ES-I3 (cell line): Measurements from ENCODE around the gene SIRPG.

ENCODE experiments used
- H3K36me3 ChIP-seq: 2 replicates; pipeline ENCODE4 v1.6.1; 2013; ENCODE audit warnings: mild to moderate bottlenecking, low read length, control low read depth, moderate library complexity; ENCODE audit not compliant: insufficient read depth
- H3K4me1 ChIP-seq: 2 replicates; pipeline ENCODE4 v1.6.1; 2013; ENCODE audit warnings: mild to moderate bottlenecking, control low read depth, low read length; ENCODE audit not compliant: insufficient read depth
- H3K9ac ChIP-seq: 2 replicates; pipeline ENCODE4 v1.6.1; 2013; ENCODE audit warnings: low read depth, mild to moderate bottlenecking, low read length, moderate library complexity
- H3K9me3 ChIP-seq: 2 replicates; pipeline ENCODE4 v1.6.1; 2013; ENCODE audit warnings: mild to moderate bottlenecking, low read length, moderate library complexity; ENCODE audit not compliant: control insufficient read depth, insufficient read depth

The SIRPG gene

DNA sequence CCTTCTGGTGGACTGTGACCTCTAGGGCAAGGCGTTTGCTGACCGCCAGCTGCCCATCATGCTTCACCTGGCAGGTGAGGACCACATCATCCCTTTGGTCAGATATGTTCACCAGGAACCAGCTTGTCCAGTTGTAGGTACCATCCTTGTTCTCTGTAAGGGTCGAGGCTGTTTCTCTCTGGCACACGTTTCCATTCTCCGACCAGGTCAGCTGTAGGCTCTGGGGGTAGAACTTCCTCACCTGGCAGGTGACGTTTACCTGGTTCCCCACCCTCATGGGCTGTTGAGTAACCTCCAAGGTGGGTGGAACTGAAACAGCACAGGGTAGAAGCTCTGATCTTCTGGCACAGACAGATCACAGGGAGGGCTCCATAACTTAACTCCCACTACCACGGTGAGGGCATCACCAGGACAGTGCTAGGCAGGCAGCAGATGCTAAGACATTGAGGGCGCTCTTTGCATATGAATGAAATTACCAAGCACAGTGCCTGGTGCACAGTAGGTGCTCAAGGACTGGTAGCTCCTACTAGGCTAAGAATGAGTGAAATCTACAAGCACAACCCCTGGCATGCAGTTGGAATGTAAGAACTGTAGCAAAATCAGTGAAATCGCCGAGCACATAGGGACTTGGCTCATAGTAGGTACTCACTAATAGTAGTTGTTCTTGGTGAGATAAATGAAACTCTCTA, 22.1 kb downstream of the SIRPG start:
- no peaks in the 10 kb centered on the region for H3K9me3 ChIP-seq
- H3K4me1 ChIP-seq = 0 out of 2 replicates have a peak, but pooled peaks cover 8% of the 10 kb centered on the region
- no peak overlapping the region for H3K9ac ChIP-seq
- no peaks in the 10 kb centered on the region for H3K36me3 ChIP-seq

DNA sequence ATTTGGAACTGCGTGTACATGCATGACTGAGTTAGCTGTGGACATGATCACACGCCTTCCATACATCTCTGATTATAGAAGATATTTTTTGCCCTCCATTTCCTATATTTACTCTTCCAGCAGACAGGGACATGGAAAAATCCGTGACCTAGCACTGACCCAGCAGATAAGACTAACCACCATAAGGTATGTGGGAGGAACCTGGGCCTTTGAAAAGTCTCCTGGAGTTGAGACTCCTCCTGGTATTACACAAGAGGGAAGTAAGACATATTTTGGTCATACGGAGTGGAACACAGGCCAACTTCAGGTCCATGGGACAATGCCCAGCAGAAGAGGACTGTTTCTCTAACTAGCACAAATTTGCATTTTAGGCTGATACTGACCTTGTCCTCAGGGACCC, 24.0 kb downstream of the SIRPG start:
- H3K36me3 ChIP-seq = no peaks in the 10 kb centered on the region
- H3K9ac ChIP-seq = no peak overlapping the region
- H3K9me3 ChIP-seq = no peaks in the 10 kb centered on the region
- 0 out of 2 replicates have a peak, but pooled peaks cover 8% of the 10 kb centered on the region for H3K4me1 ChIP-seq

DNA sequence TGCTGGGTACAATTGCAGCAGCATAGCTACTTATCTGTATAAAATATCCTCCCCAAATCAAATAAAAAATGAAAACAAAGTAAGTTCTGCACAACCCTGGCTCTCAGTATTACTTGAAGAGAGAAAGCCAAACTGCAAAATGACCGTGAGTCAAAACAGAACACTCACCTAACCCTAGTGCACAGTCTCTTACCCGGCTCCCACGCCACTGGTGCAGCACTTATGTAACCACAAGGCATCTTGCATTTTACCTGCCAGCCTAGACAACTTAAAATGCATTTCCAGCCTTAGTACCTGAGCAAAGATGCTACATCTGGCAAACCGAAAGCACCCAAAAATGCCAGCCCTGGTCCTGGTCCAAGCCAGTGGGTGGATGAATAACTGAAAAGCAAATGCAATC, 25.4 kb downstream of the SIRPG start:
- Histone ChIP-seq H3K9ac (no peak overlapping the region), H3K9me3 (no peaks in the 10 kb centered on the region), H3K36me3 (no peaks in the 10 kb centered on the region), H3K4me1 (0 out of 2 replicates have a peak, but pooled peaks cover 8% of the 10 kb centered on the region)

DNA sequence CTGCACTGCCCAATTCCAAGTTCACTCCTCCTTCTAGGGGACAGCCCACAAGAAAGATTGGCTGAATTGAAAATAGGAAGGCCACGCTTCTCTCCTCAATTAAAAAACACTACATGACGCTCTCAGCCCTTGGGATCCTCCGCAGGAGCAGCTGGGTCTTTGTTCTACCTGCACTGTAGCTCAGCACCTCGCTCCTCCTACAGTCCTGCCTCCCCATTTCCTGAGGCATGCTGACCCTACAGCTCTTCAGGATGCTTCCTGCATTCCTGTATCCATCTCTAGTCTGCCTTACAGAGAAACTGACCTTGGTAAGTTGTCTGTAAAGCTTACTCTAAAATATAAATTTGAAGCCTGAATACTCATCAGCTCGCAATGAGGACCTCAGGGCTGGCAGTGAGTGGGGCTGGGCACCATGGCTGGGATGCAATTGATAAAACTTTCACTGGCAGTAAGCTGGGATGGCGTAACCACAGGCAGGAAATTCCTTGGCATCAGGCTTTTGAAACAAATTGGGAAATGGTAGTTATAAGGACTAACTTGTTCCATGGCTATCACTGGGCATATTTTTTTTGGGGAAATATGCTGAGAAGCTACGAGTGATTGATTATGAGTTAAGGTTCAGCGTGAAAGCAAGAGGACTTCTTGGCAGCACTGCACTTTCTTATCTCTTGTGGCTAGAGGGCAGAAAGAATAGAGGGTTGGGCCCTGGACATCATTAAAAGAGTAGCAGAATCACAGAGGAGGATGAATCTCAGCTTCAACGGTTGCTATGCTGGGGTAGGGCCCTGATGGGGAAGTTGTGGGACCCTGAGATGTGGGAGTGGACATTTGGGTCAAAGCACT, 26.0 kb downstream of the SIRPG start:
- H3K9me3 ChIP-seq = no peaks in the 10 kb centered on the region

DNA sequence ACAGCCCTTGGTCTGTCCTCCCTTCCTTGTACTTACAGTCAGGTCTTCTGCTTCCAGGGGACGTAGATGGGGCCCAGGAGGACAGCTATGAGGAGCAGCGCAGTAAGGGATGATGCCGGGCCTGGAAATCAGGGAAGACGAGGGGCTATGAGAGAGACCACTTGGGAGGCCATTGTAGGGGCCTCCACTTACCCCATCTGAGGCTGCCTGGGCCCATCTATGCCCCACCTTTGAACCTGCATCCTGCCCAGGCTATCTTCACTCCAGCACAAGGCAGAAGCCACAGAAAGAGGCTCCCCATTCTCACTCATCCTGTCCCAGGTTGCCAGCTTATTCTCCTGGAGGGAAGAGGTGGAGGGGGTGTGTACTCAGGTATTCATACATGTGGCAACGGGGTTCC, 27.4 kb downstream of the SIRPG start:
- H3K9me3 ChIP-seq = no peaks in the 10 kb centered on the region
- H3K9ac ChIP-seq = no peak overlapping the region
- H3K4me1 ChIP-seq = 0 out of 2 replicates have a peak, but pooled peaks cover 8% of the 10 kb centered on the region
- H3K36me3 ChIP-seq = no peaks in the 10 kb centered on the region

More for the DNA sequence above, 26.0 kb downstream of the SIRPG start:
- Histone ChIP-seq H3K4me1 (0 out of 2 replicates have a peak, but pooled peaks cover 8% of the 10 kb centered on the region), H3K9ac (no peak overlapping the region), H3K36me3 (no peaks in the 10 kb centered on the region)

DNA sequence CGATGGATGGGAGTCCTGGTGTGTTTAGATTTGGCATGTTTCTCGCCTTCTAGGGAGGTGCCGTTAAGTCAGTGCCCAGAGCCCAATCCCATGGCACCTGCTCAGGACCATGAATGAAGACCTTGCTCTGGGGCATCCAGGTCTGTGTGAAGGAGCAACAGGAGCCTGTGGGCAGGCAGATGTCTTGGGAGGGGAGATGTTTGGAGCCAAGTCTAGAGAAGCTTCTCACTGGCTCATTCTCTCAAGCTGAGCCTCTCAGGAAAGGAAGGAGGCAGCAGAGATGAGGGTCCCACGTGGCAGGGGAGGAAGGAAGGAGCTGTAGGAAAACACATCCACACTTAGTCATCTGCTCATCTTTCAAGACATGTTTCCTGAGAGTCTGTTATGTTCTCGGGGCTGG, 28.3 kb downstream of the SIRPG start:
- Histone ChIP-seq H3K9ac (no peak overlapping the region), H3K9me3 (no peaks in the 10 kb centered on the region), H3K36me3 (no peaks in the 10 kb centered on the region), H3K4me1 (0 out of 2 replicates have a peak, but pooled peaks cover 8% of the 10 kb centered on the region)

DNA sequence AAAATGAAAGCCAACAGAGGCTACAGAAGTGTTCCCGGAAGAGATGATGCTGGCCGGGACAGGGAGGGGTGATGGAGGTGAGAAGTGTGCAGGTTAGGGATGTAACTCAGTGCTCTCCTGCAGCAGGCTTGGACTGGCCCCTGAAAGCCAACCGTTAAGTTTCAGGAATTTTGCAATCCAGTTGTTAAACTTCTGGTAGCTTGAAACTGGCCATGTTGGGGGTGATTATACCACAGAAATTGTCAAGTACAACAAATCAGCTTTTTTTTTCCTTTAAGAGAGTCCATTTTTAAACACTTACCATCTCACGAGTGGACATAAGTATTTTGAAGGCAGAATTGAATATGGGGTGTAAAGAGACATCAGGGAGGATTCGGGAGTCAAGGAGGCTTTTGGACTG, 29.0 kb downstream of the SIRPG start:
- Histone ChIP-seq H3K9ac (no peak overlapping the region), H3K36me3 (no peaks in the 10 kb centered on the region), H3K9me3 (no peaks in the 10 kb centered on the region), H3K4me1 (0 out of 2 replicates have a peak, but pooled peaks cover 8% of the 10 kb centered on the region)

DNA sequence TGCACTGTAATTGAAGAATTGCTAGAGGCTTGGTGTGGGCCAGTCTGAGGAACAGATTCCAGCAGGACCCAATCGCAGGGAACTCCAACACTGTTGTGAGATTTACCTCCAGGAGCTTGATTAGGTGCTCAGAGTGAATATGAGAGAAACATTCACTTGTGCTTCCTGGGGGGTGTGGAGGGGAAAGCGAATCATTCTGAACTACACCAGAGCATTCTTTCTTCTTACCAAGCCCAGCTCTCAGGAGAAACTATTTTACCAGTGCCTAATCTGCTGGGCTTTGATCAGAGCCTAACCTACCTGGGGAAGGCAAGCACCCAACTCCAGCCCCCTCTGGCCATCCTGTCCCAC, 30.4 kb downstream of the SIRPG start:
- H3K36me3 ChIP-seq = no peaks in the 10 kb centered on the region
- H3K9ac ChIP-seq = no peak overlapping the region
- H3K9me3 ChIP-seq = no peaks in the 10 kb centered on the region
- 0 out of 2 replicates have a peak, but pooled peaks cover 5% of the 10 kb centered on the region for H3K4me1 ChIP-seq

DNA sequence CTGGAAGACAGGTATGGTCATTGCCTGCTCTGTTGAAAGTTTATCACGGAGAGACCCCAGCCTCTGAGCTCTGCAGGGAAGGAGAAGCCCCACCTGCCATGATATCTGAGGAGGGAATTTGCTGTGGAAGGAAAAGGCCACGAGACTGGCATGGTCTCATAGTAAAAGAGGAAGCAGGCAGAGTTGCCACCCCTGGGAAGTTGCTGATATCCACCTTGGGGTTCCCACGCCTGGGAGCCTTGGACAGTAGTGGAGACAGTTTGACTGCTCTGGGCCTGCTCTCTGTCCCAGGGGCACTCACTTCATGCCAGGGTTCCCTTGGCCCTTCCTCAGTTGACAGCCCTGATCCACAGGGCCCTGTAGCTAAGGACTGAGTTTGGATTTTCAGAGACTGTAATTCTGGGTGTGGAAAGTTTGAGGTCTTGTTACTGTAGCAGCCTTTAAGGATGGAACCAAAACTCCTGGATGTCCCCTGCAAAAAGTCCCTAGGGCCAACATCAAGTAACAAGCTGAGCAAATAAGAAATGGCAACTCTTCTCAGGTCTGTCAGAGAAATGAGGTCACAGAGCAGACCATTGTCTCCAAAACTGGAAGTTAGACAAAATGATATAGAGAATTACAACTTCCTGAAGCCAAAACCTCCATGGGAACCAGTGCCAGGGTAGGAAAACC, 30.9 kb downstream of the SIRPG start:
- no peaks in the 10 kb centered on the region for H3K9me3 ChIP-seq
- H3K4me1 ChIP-seq = 0 out of 2 replicates have a peak, but pooled peaks cover 3% of the 10 kb centered on the region
- H3K9ac ChIP-seq = no peak overlapping the region
- H3K36me3 ChIP-seq = no peaks in the 10 kb centered on the region

DNA sequence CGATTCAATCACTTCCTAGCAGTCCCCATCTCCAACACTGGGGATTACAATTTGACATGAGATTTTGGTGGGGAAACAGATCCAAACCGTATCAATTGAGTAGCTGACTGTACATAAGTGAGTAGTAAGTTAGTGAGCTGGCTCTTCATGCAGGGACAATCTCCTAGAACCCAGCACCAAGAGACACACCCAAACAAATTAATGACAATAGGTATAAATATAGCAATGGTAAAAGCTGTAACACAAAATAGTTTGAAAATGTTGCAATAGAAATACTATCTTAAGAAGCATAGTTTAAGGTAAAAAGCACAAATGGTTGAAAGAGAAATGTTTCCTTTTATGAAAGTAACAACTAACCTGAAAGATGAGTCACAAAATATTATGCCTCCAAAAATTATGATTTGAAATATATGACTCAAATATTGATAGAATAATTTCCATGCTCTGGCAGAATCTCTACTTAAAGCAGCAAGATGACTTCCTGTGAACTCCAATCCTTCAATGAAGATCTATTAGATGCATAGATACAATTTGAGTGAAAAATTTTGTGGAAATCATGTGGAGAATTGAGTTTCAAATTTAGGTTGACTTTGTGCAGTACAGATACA, 32.4 kb downstream of the SIRPG start:
- no peaks in the 10 kb centered on the region for H3K9me3 ChIP-seq
- H3K9ac ChIP-seq = no peak overlapping the region
- H3K36me3 ChIP-seq = no peaks in the 10 kb centered on the region
- H3K4me1 ChIP-seq = no peaks in the 10 kb centered on the region

DNA sequence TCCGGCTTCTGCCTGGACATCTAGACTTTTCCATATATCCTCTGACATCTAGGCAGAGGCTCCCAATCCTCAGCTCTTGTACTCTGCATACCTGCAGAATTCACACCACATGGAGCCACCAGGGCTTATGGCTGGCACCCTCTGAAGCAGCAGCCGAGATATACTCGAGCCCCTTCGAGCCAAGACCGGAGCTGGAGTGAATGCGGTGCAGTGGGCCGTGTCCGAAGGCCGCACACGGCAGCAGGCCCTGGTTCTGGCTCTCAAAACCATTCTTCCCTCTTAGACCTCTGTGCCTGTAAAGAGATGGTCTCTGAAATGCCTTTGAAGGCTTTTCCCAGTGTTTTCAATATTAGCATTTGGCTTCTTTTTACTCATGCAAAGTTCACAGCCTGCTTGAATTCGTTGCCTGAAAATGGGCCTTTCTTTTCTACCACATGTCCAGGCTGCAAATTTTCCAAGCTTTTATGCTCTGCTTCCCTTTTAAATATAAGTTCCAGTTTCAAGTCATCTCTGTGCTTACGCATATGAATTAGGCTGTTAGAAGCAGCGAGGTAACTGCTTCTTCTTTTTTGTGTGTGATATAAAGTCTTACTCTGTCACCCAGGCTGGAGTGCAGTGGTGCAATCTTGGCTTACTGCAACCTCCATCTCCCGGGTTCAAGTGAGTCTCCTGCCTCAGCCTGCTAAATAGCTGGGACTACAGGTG, 33.9 kb downstream of the SIRPG start:
- Histone ChIP-seq H3K9ac (no peak overlapping the region), H3K36me3 (no peaks in the 10 kb centered on the region), H3K4me1 (no peaks in the 10 kb centered on the region), H3K9me3 (no peaks in the 10 kb centered on the region)

DNA sequence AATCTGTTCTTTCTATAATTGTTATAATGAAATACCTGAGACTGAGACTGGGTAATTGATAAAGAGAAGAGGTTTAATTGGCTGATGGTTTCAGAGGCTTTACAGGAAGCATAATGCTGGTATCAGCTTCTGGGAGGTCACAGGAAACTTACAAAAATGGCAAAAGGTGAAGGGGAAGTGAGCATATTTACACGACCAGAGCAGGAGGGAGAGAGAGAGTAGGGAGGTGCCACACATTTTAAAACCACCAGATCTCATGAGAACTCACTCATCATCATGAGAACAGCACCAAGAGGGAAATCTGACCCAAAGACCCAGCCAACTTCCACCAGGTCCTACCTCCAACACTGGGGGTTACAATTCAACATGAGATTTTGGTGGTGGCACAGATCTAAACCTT, 35.1 kb downstream of the SIRPG start:
- H3K4me1 ChIP-seq = no peaks in the 10 kb centered on the region
- H3K9ac ChIP-seq = no peak overlapping the region
- H3K36me3 ChIP-seq = no peaks in the 10 kb centered on the region

DNA sequence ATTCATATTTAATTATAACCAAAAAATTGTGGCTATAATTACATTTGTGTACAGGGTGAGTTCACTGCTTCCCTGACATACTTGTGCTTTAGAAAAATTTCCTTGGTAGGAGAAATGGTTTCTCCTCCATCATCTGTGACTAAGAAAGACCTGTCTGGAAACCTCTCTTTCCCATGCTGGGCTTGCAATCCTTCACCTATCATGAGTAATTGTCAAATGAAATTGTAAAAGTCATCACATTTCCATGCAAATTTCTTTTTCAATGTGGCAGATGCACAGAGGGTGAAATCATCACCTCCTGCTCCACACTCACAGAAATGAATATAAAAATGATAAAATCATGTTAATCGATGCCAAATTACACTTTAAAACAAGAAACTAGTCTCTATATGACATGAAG, 36.3 kb downstream of the SIRPG start:
- no peaks in the 10 kb centered on the region for H3K36me3 ChIP-seq
- no peaks in the 10 kb centered on the region for H3K4me1 ChIP-seq
- no peaks in the 10 kb centered on the region for H3K9me3 ChIP-seq
- no peak overlapping the region for H3K9ac ChIP-seq

More for the DNA sequence above, 35.1 kb downstream of the SIRPG start:
- no peaks in the 10 kb centered on the region for H3K9me3 ChIP-seq
